K562 (cell line): Measurements from ENCODE around the gene TLE3. TPM values are rescaled to one million over a fixed set of nuclear protein-coding genes. Genes with fewer than 3 reads are reported as not detected.

Source experiments
- CBX5 ChIP-seq: IDR thresholded peaks from 2 replicates; pipeline ENCODE4 v1.6.1; 2014; ENCODE audit warnings: low read depth, borderline replicate concordance
- COPS2 ChIP-seq: fragments of 450-650 bp; conservative IDR thresholded peaks from 2 replicates; pipeline ENCODE4 v1.6.1; 2016; ENCODE audit warnings: mild to moderate bottlenecking, moderate library complexity
- CTBP1 ChIP-seq: fragments of 450-650 bp; IDR thresholded peaks from 2 replicates; pipeline ENCODE4 v1.6.1; 2016; ENCODE audit warnings: borderline replicate concordance
- FOXP1 ChIP-seq: sonication (generic); formaldehyde crosslinking; IDR thresholded peaks from 2 replicates; pipeline ENCODE4 v1.8.0; 2022; ENCODE audit warnings: mild to moderate bottlenecking, missing genetic modification reagents
- KAT7 ChIP-seq: sonication (generic); formaldehyde crosslinking; IDR thresholded peaks from 2 replicates; pipeline ENCODE4 v1.8.0; 2022; ENCODE audit warnings: missing genetic modification reagents, mild to moderate bottlenecking, borderline replicate concordance
- MAFF ChIP-seq: IDR thresholded peaks from 2 replicates; pipeline ENCODE4 v1.6.1; 2012; ENCODE audit warnings: low read length, improper control_type of control experiment
- MECOM ChIP-seq: fragments of 250-450 bp; sonication (Bioruptor Pico); IDR thresholded peaks from 2 replicates; pipeline ENCODE4 v1.8.0; 2022; ENCODE audit warnings: inconsistent platforms
- NBN ChIP-seq: fragments of 450-650 bp; IDR thresholded peaks from 2 replicates; pipeline ENCODE4 v1.6.1; 2016; ENCODE audit warnings: low read depth, mild to moderate bottlenecking
- NFATC3 ChIP-seq: fragments of 450-650 bp; IDR thresholded peaks from 2 replicates; pipeline ENCODE4 v1.6.1; 2017; ENCODE audit warnings: mild to moderate bottlenecking
- NRF1 ChIP-seq, 2 experiments: fragments of 450-650 bp; IDR thresholded peaks in 1 of 2; conservative IDR thresholded peaks in 1 of 2; 2 replicates each; pipeline ENCODE4 v1.6.1; 2014; ENCODE audit warnings: mild to moderate bottlenecking in 2 of 2
- POLR2AphosphoS2 ChIP-seq: IDR thresholded peaks from 2 replicates; pipeline ENCODE4 v1.6.1; 2012; ENCODE audit warnings: low read length, improper control_type of control experiment
- RBM15 ChIP-seq: fragments of 200-400 bp; formaldehyde crosslinking; IDR thresholded peaks from 2 replicates; pipeline ENCODE4 v1.6.1; 2018; ENCODE audit warnings: mild to moderate bottlenecking, low read length, moderate library complexity; ENCODE audit not compliant: insufficient read depth
- RCOR1 ChIP-seq, 2 experiments: IDR thresholded peaks; 2 replicates each; pipeline ENCODE4 v1.6.1; 2012; ENCODE audit warnings: low read depth in 2 of 2, low read length in 2 of 2, borderline replicate concordance in 1 of 2, improper control_type of control experiment in 1 of 2
- SMAD4 ChIP-seq: fragments of 250-450 bp; sonication (Bioruptor Pico); conservative IDR thresholded peaks from 2 replicates; pipeline ENCODE4 v1.8.0; 2021; ENCODE audit warnings: inconsistent platforms, mild to moderate bottlenecking, moderate library complexity
- SMARCA4 ChIP-seq: fragments of 450-650 bp; IDR thresholded peaks from 2 replicates; pipeline ENCODE4 v1.6.1; 2016
- SOX6 ChIP-seq: fragments of 450-650 bp; IDR thresholded peaks from 2 replicates; pipeline ENCODE4 v1.6.1; 2014; ENCODE audit warnings: mild to moderate bottlenecking
- STAT5B ChIP-seq: fragments of 250-450 bp; sonication (Bioruptor Pico); IDR thresholded peaks from 2 replicates; pipeline ENCODE4 v1.8.0; 2021; ENCODE audit warnings: mild to moderate bottlenecking, inconsistent platforms
- TCF7 ChIP-seq: sonication (generic); IDR thresholded peaks from 2 replicates; pipeline ENCODE4 v1.6.1; 2016; ENCODE audit warnings: antibody characterized with exemption, borderline replicate concordance
- ZNF316 ChIP-seq: fragments of 450-650 bp; IDR thresholded peaks from 2 replicates; pipeline ENCODE4 v1.6.1; 2016
- ZNF609 ChIP-seq: sonication (generic); formaldehyde crosslinking; IDR thresholded peaks from 2 replicates; pipeline ENCODE4 v1.8.1; 2023; ENCODE audit warnings: missing genetic modification reagents, mild to moderate bottlenecking, borderline replicate concordance
- ZNF740 ChIP-seq, 3 experiments: fragments of 200-800 bp in 1 of 3; sonication (Bioruptor generic) in 1 of 3; sonication (generic) in 1 of 3; formaldehyde crosslinking in 1 of 3; IDR thresholded peaks; 2 replicates each; pipeline versions ENCODE4 v1.6.1 to v1.8.0; 2016 to 2022; ENCODE audit warnings: mild to moderate bottlenecking in 2 of 3, missing compliant biosample characterization in 2 of 3, missing genetic modification characterization in 2 of 3, missing genetic modification reagents in 1 of 3
- polyA plus RNA-seq, 8 experiments: library from polyadenylated mRNA; depleted of rRNA in 4 of 8; stranded (reverse) in 5 of 8; unstranded in 3 of 8; fragments of >200 nt; fragmentation: Nextera tagmentation in 2 of 8; fragmentation: Illumina TruSeq in 1 of 8; extraction: Ambion mirVana in 2 of 8; extraction: Trizol in 1 of 8; gene quantifications; 2 replicates each; pipeline versions ENCODE4 v1.2.1 to v1.2.3, GENCODE V29; 2011 to 2014; ENCODE audit warnings: inconsistent platforms in 1 of 8, missing spikeins in 1 of 8
- total RNA-seq, 7 experiments: library from RNA; depleted of rRNA in 6 of 7; stranded (reverse); fragments of >200 nt in 6 of 7; fragmentation: Illumina TruSeq in 2 of 7; extraction: Trizol in 2 of 7; gene quantifications; 2 replicates each; pipeline versions ENCODE4 v1.2.1 to v1.2.3, GENCODE V29; 2011 to 2021; ENCODE audit warnings: low replicate concordance in 1 of 7
- TF ChIP-seq, protein P1 (sequence below): fragments of 250-450 bp; sonication (Bioruptor Pico); IDR thresholded peaks from 2 replicates; pipeline ENCODE4 v1.5.0; 2021; ENCODE audit warnings: mild to moderate bottlenecking, moderate library complexity

TLE3 gene
- total and polyA plus RNA-seq, 9 of the 15 experiments (the other 6 are each of a cell fraction or from before 2014, with no cell fraction given) = 1.5 to 84.2 (median 14.1) TPM

- TF ChIP-seq, protein P1, sequence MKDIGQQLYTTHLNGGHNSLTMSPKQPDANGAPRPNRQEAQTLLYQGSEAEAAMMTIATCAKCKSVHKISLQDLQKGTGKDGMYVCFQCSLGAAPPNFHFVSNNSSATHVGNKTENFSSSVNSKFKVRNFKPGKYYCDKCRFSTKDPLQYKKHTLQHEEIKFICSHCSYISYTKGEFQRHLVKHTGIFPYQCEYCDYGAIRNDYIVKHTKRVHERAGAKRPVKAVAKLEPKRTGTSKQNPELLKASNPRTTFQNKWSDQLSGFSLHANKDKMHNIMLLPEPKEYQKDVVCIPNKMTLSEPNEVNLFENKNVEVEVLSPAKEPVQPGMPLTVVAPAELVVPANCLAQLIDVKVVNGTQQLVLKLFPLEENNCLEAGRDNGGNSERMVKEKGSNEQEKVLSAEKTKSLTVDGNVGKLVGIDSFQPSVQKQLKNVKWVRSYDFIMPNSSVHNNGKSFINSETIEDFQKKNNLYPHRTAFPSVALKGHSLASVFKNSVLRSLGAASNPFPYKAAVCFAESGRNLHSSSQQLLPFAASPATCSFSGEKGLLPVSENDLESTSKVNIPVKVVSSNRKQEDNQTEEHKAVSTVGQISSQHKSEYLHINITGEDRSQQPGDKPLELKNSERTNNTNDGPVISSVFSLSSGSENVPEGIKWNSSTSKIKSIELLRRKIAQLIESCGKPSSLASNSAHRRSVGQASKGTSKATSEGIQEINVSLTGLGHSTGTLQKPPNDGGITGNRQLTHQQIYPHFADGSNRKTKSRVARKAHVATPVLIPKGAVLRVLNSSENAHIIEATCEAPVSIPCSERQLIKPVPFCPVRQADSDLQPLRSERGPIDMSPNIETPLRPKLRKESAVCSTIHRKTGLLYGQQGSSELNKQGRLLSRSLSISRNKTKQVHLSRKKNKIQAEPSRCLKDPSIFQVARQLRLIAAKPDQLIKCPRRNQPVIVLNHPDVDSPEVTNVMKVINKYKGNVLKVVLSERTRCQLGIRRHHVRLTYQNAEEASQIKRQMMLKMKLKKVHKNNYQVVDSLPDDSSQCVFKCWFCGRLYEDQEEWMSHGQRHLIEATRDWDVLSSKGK (CRISPR knock-in tag) = no peak
- peak in 1 of 2 experiments; percentile 85; a peak in 2 of 4 replicates for TF ChIP-seq RCOR1 (IDR thresholded peaks at IDR 0.05; ENCODE audit: borderline replicate concordance in 1 of 2, low read depth in 2 of 2, low read length in 2 of 2)
- peak; percentile 88 for TF ChIP-seq ZNF740 (CRISPR knock-in tag; IDR thresholded peaks at IDR 0.05)
- peak in 1 of 2 experiments; percentile 71; a peak in 1 of 4 replicates for TF ChIP-seq ZNF740 (tag; IDR thresholded peaks at IDR 0.05)
- TF ChIP-seq STAT5B = no peak
- peak; percentile 90 for TF ChIP-seq ZNF316
- TF ChIP-seq NFATC3 = no peak
- peak; percentile 74 for TF ChIP-seq MAFF
- no peak for TF ChIP-seq FOXP1
- no peak for TF ChIP-seq TCF7
- no peak for TF ChIP-seq POLR2AphosphoS2
- TF ChIP-seq COPS2 = no peak
- no peak for TF ChIP-seq ZNF609
- TF ChIP-seq SMARCA4 = peak; percentile 63
- TF ChIP-seq NRF1 (conservative IDR thresholded peaks at IDR 0.05 in 1 of 2, IDR thresholded peaks at IDR 0.05 in 1 of 2) = no peak
- TF ChIP-seq SOX6 = no peak
- TF ChIP-seq RBM15 = no peak
- peak; percentile 53; the same call in 1 of the 2 replicates for TF ChIP-seq MECOM (CRISPR knock-in tag)
- no peak for TF ChIP-seq KAT7 (CRISPR knock-in tag)
- peak; percentile 82 for TF ChIP-seq CTBP1
- TF ChIP-seq SMAD4 (CRISPR knock-in tag) = no peak
- TF ChIP-seq CBX5 = no peak
- no peak for TF ChIP-seq NBN
Observed at GRCh38 chr15:70086636-70087035, 11.1 kb downstream of the TLE3 start (continued).
